ENCODE data around the gene PTTG1. TPM values are rescaled to one million over a fixed set of nuclear protein-coding genes. Genes with fewer than 3 reads are reported as not detected.

The PTTG1 gene
- total RNA-seq, 1 experiment from 2014 or later = 234 TPM

DNA sequence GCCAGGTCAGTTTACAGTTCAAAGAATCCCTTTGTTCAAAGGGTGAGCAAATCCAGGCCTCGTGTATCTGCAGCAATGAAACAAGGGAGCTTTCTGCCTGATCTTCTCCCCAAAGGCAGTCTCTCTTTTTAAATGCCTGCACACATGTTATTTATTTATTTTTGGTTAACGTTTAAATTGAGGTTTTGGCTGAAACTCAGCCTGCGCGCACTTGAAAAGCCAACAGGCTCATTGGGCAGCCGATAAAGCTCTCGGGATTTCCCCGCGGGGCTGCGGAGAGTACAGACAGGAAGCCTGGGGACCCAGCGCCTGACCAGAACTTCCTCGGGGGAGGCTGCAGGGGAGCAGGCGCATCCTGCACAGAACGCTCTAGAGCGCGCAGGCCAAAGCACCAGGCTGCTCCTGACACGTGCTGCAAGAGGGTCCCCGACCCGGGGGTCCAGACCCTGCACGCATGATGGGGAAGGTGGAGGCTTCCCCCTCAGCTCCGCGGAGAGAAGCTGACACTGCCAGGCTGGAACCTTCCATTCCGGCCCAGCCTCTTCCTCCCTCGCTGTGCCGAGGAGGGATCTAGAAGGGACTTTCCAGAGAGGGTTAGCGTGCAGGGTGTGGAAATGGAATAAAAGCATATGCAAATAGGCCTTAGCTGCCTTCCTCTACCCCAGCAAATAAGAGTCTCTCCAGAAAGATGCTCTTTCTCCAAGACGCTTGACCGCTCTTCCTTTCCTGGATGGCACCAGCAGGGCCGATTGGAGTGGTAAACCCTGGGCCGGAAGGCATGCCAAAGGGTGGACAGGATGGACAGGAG, 46.1 kb downstream of the PTTG1 start:
- Histone ChIP-seq H3K27ac (ENCODE audit: low read length) (no peak overlapping the region), H2AFZ (ENCODE audit: low read length) (no peak overlapping the region), H3K4me1 (ENCODE audit: low read length) (peaks cover 8% of the 10 kb centered on the region; the same call in 1 of the 2 replicates), H3K36me3 (ENCODE audit: insufficient read depth, low read length) (no peaks in the 10 kb centered on the region), H3K4me2 (ENCODE audit: low read depth, low read length, poor library complexity, severe bottlenecking) (no peak overlapping the region), H4K20me1 (ENCODE audit: insufficient read depth, low read depth, low read length) (no peaks in the 10 kb centered on the region), H3K9me3 (ENCODE audit: low read length) (no peaks in the 10 kb centered on the region), H3K9me2 (replicated peaks; ENCODE audit: insufficient read depth, low read length) (no peaks in the 10 kb centered on the region), H3K27me3 (ENCODE audit: low read length) (no peaks in the 10 kb centered on the region), H3K79me2 (ENCODE audit: low read length) (no peaks in the 10 kb centered on the region), H3K4me3 (ENCODE audit: low read length) (no peak overlapping the region), H3K9ac (ENCODE audit: low read length) (no peak overlapping the region)
- no peak for DNase-seq

DNA sequence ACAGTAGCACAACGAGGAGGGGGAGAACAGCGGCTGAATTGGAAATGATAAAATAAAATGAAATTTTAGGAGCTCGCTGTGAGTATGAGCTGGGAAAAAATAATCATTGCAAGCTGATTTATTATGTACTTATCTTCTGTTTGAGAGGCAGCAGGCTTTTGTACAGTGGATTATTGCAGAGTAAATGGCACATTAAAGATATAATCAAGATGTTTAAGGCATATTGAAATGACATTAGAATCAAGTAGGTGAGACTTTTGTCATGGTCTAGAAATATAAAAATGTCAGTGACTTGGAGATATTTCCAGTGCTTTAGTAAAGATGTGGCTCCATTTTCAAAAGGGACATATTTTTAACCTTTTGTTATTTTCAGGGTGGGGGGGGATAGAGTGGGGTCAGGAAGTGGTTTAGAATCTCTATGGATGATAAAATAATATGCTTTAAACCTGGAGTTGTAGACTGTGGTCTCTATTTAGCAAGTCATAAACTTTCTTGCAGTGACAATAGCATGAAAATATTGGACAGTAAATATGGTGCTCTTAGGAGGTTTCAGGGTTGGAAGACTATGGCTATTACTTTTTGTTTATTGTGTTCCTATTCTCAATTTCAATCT, 46.8 kb downstream of the PTTG1 start:
- Histone ChIP-seq H3K9me2 (replicated peaks; ENCODE audit: insufficient read depth, low read length) (no peaks in the 10 kb centered on the region), H2AFZ (ENCODE audit: low read length) (no peak overlapping the region), H3K79me2 (ENCODE audit: low read length) (no peaks in the 10 kb centered on the region), H3K9ac (ENCODE audit: low read length) (no peak overlapping the region), H3K4me1 (ENCODE audit: low read length) (peaks cover 8% of the 10 kb centered on the region; the same call in 1 of the 2 replicates), H3K27ac (ENCODE audit: low read length) (no peak overlapping the region), H3K4me3 (ENCODE audit: low read length) (no peak overlapping the region), H3K4me2 (ENCODE audit: low read depth, low read length, poor library complexity, severe bottlenecking) (no peak overlapping the region), H3K9me3 (ENCODE audit: low read length) (no peaks in the 10 kb centered on the region), H3K36me3 (ENCODE audit: insufficient read depth, low read length) (no peaks in the 10 kb centered on the region), H4K20me1 (ENCODE audit: insufficient read depth, low read depth, low read length) (no peaks in the 10 kb centered on the region), H3K27me3 (ENCODE audit: low read length) (no peaks in the 10 kb centered on the region)
- DNase-seq = no peak

DNA sequence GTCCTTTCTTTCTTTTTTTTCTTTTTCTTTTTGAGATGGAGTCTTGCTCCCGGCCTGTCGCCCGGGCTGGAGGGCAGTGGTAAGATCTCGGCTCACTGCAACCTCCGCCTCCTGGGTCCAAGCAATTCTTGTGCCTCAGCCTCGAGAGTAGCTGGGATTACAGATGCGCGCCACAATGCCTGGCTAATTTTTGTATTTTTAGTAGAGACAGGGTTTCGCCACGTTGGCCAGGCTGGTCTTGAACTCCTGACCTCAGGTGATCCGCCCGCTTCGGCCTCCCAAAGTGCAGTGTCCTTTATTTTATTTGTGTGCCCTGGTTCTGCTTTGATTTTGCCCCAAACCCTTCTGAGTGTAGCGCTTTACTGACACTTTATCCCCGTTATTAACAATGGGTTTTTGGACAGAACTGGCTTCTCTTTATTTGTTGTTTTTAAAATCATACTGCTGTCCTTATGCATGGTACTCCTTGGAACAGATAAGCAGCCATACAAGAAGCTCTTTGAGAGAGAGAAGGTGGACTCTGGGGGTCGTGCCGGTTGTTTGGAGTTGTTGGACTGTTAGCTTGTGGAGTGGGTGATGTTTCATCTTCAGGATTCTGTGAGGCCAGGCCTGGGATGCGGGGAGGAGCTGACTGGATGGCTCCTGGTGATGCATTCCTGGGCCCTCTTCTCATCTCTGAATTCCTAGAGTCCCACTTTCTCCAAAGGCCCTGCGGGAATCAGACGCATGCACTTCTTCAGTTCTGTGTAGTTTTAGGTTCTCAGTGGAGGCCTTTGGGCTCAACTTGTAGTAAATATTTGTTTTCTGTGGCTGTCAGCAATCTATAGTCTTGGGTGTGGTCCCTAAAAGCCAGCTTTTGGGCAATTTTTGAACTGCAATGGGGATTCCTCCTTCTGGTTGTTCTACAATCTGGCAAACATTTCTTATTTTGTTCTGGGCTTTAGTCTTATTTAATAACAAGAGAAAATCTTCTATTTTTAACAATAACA, 47.8 kb downstream of the PTTG1 start:
- H3K27ac ChIP-seq (ENCODE audit: low read length) = no peak overlapping the region
- H3K9ac ChIP-seq (ENCODE audit: low read length) = no peak overlapping the region
- no peak overlapping the region for H2AFZ ChIP-seq (ENCODE audit: low read length)
- peaks cover 8% of the 10 kb centered on the region; the same call in 1 of the 2 replicates for H3K4me1 ChIP-seq (ENCODE audit: low read length)
- no peaks in the 10 kb centered on the region for H3K9me2 ChIP-seq (replicated peaks; ENCODE audit: insufficient read depth, low read length)
- H3K4me2 ChIP-seq (ENCODE audit: low read depth, low read length, poor library complexity, severe bottlenecking) = no peak overlapping the region
- no peaks in the 10 kb centered on the region for H3K36me3 ChIP-seq (ENCODE audit: insufficient read depth, low read length)
- no peaks in the 10 kb centered on the region for H3K79me2 ChIP-seq (ENCODE audit: low read length)
- no peaks in the 10 kb centered on the region for H3K9me3 ChIP-seq (ENCODE audit: low read length)
- DNase-seq = no peak
- no peak overlapping the region for H3K4me3 ChIP-seq (ENCODE audit: low read length)
- no peaks in the 10 kb centered on the region for H3K27me3 ChIP-seq (ENCODE audit: low read length)
- H4K20me1 ChIP-seq (ENCODE audit: insufficient read depth, low read depth, low read length) = no peaks in the 10 kb centered on the region

DNA sequence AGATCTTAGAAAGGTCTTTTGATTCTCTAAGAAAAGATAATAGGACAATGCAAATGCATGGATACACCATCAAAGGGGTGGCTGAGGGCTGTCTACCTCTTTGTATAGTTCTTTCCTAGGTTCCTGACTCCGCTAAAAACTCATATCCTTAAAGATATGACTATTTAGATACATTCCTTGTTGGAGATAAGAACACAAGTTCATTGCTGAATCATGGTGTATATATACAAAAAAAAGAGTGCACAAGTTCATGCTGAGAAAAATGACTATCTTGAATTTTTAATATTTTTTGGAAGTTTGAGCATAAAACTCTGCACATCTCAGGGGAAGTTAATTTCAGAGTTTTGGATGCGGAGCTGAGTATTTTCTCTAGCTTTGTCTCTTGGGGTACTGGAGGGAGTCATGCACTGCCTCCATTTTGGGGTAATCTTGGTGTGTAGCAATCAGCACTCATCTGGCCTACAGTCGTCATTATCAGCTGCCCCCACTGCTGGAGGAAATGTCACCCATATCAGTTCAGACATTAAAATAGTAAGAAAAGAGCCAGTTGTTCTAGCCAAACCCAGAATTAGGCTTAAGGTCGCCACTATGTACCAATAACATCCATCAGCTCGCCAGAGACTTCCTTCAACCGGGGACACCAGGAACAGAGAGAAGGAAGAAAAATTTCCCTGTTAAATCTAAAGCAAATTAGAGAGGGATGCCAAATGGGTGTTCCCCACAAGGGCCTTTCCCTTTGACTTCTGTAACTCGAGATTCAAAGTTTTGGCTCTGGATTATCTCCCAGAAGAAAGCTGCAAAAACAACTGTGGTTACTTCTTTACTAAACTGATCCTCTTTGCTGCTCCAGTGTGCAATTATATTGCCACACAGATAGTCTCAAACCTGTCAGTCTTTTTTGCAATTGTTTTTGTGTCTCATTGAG, 49.0 kb downstream of the PTTG1 start:
- Histone ChIP-seq H3K36me3 (ENCODE audit: insufficient read depth, low read length) (no peaks in the 10 kb centered on the region), H3K4me3 (ENCODE audit: low read length) (no peak overlapping the region), H3K4me1 (ENCODE audit: low read length) (peaks cover 8% of the 10 kb centered on the region; the same call in 1 of the 2 replicates)

DNA sequence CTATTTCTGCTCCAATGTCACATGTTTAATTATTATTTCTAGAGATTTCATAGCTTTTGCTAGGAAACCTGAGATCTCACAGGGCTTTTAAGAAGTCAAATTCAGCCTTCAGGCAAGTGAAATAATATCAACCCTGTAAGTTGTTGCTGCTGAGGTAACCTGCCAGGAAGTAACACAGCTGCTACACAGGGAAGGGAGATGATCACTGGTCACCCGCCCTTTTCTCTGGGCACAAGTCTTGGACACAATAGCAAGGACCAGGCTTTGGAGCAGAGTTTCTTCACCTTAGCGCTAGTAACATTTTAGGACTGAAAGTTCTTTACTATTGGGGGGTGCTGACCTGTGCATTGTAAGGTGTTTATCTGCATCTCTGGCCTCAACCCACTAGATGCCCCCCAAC, 50.1 kb downstream of the PTTG1 start:
- H3K79me2 ChIP-seq (ENCODE audit: low read length) = no peaks in the 10 kb centered on the region
- no peaks in the 10 kb centered on the region for H4K20me1 ChIP-seq (ENCODE audit: insufficient read depth, low read depth, low read length)
- no peak overlapping the region for H3K4me2 ChIP-seq (ENCODE audit: low read depth, low read length, poor library complexity, severe bottlenecking)
- no peak overlapping the region for H3K9ac ChIP-seq (ENCODE audit: low read length)
- H3K9me2 ChIP-seq (replicated peaks; ENCODE audit: insufficient read depth, low read length) = no peaks in the 10 kb centered on the region
- no peaks in the 10 kb centered on the region for H3K27me3 ChIP-seq (ENCODE audit: low read length)
- H3K4me3 ChIP-seq (ENCODE audit: low read length) = no peak overlapping the region
- DNase-seq = no peak
- H3K4me1 ChIP-seq (ENCODE audit: low read length) = peaks cover 8% of the 10 kb centered on the region; the same call in 1 of the 2 replicates
- H3K36me3 ChIP-seq (ENCODE audit: insufficient read depth, low read length) = no peaks in the 10 kb centered on the region
- no peaks in the 10 kb centered on the region for H3K9me3 ChIP-seq (ENCODE audit: low read length)
- H3K27ac ChIP-seq (ENCODE audit: low read length) = no peak overlapping the region
- no peak overlapping the region for H2AFZ ChIP-seq (ENCODE audit: low read length)

More for the DNA sequence above, 49.0 kb downstream of the PTTG1 start:
- Histone ChIP-seq H3K27me3 (ENCODE audit: low read length) (no peaks in the 10 kb centered on the region), H3K9ac (ENCODE audit: low read length) (no peak overlapping the region), H3K9me3 (ENCODE audit: low read length) (no peaks in the 10 kb centered on the region), H3K4me2 (ENCODE audit: low read depth, low read length, poor library complexity, severe bottlenecking) (no peak overlapping the region), H3K27ac (ENCODE audit: low read length) (no peak overlapping the region), H3K9me2 (replicated peaks; ENCODE audit: insufficient read depth, low read length) (no peaks in the 10 kb centered on the region), H3K79me2 (ENCODE audit: low read length) (no peaks in the 10 kb centered on the region), H2AFZ (ENCODE audit: low read length) (no peak overlapping the region), H4K20me1 (ENCODE audit: insufficient read depth, low read depth, low read length) (no peaks in the 10 kb centered on the region)
- no peak for DNase-seq

DNA sequence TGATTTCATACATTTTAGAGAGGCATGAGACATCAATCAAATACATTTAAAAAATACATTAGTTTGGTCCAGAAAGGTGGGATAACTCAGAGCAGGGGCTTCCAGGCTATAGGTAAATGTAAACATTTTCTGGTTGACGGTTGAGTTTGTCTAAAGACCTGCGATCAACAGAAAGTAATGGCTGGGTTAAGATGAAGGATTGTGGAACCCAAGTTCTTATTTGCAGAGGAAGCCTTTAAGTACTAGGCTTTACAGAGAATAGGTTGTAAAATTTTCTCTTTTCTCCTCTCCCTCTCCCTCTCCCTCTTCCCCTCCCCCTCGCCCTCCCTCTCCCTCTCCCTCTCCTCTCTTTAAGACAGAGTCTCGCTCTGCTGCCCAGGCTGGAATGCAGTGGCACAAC, 50.8 kb downstream of the PTTG1 start:
- no peaks in the 10 kb centered on the region for H3K36me3 ChIP-seq (ENCODE audit: insufficient read depth, low read length)
- no peak overlapping the region for H3K27ac ChIP-seq (ENCODE audit: low read length)
- no peaks in the 10 kb centered on the region for H3K9me2 ChIP-seq (replicated peaks; ENCODE audit: insufficient read depth, low read length)
- H3K79me2 ChIP-seq (ENCODE audit: low read length) = no peaks in the 10 kb centered on the region
- H3K27me3 ChIP-seq (ENCODE audit: low read length) = no peaks in the 10 kb centered on the region
- DNase-seq = no peak
- no peaks in the 10 kb centered on the region for H4K20me1 ChIP-seq (ENCODE audit: insufficient read depth, low read depth, low read length)
- peaks cover 8% of the 10 kb centered on the region; the same call in 1 of the 2 replicates for H3K4me1 ChIP-seq (ENCODE audit: low read length)
- no peak overlapping the region for H3K4me3 ChIP-seq (ENCODE audit: low read length)
- no peaks in the 10 kb centered on the region for H3K9me3 ChIP-seq (ENCODE audit: low read length)
- H3K9ac ChIP-seq (ENCODE audit: low read length) = no peak overlapping the region
- H2AFZ ChIP-seq (ENCODE audit: low read length) = no peak overlapping the region
- no peak overlapping the region for H3K4me2 ChIP-seq (ENCODE audit: low read depth, low read length, poor library complexity, severe bottlenecking)

DNA sequence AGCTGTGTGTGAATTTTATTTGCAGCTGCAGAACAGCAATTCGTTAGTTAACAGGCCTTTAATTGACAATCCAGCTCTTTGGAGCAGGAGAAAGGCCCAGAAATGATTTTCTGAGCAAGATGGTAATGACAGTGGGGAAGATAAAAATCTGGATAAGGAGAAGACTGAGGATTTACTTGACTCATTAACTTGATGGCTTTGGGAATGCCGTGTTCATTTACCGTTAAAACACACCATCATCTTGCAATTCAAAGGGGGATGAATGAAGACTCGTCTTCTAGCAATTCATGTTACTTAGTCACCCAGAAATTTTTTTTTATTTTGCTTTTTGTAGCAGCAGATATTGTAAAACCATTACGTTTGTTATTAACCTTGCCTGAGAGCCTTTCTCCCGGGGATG, 52.0 kb downstream of the PTTG1 start:
- H4K20me1 ChIP-seq (ENCODE audit: insufficient read depth, low read depth, low read length) = no peaks in the 10 kb centered on the region
- H2AFZ ChIP-seq (ENCODE audit: low read length) = no peak overlapping the region
- H3K4me1 ChIP-seq (ENCODE audit: low read length) = no peaks in the 10 kb centered on the region
- no peaks in the 10 kb centered on the region for H3K79me2 ChIP-seq (ENCODE audit: low read length)
- H3K4me3 ChIP-seq (ENCODE audit: low read length) = no peak overlapping the region
- no peak for DNase-seq
- H3K9me2 ChIP-seq (replicated peaks; ENCODE audit: insufficient read depth, low read length) = no peaks in the 10 kb centered on the region
- no peak overlapping the region for H3K27ac ChIP-seq (ENCODE audit: low read length)
- no peaks in the 10 kb centered on the region for H3K9me3 ChIP-seq (ENCODE audit: low read length)
- H3K36me3 ChIP-seq (ENCODE audit: insufficient read depth, low read length) = no peaks in the 10 kb centered on the region
- H3K4me2 ChIP-seq (ENCODE audit: low read depth, low read length, poor library complexity, severe bottlenecking) = no peak overlapping the region
- H3K9ac ChIP-seq (ENCODE audit: low read length) = no peak overlapping the region
- H3K27me3 ChIP-seq (ENCODE audit: low read length) = no peaks in the 10 kb centered on the region

Data from Karpas-422 (cell line).